K562 (cell line): ENCODE data around the gene SIGLEC6. TPM values are rescaled to one million over a fixed set of nuclear protein-coding genes. Genes with fewer than 3 reads are reported as not detected.

ENCODE experiments used
- ARNT ChIP-seq, 2 experiments: fragments of 450-650 bp; IDR thresholded peaks; 2 replicates each; pipeline ENCODE4 v1.6.1; 2016; ENCODE audit warnings: mild to moderate bottlenecking in 1 of 2
- ATF2 ChIP-seq: sonication (generic); formaldehyde crosslinking; IDR thresholded peaks from 2 replicates; pipeline ENCODE4 v1.8.1; 2022; ENCODE audit warnings: missing genetic modification reagents
- ELK1 ChIP-seq: sonication (generic); formaldehyde crosslinking; IDR thresholded peaks from 2 replicates; pipeline ENCODE4 v1.8.1; 2022; ENCODE audit warnings: missing genetic modification reagents
- FIP1L1 ChIP-seq: fragments of 200-400 bp; formaldehyde crosslinking; IDR thresholded peaks from 2 replicates; pipeline ENCODE4 v1.6.1; 2018; ENCODE audit warnings: mild to moderate bottlenecking, low read depth, low read length; ENCODE audit not compliant: poor library complexity, severe bottlenecking
- FOXJ3 ChIP-seq: sonication (generic); formaldehyde crosslinking; IDR thresholded peaks from 2 replicates; pipeline ENCODE4 v1.4.0; 2020; ENCODE audit warnings: mild to moderate bottlenecking, missing genetic modification reagents
- HBP1 ChIP-seq: fragments of 450-650 bp; formaldehyde crosslinking; IDR thresholded peaks from 2 replicates; pipeline ENCODE4 v1.4.0; 2022; ENCODE audit warnings: missing genetic modification characterization
- MCM2 ChIP-seq: fragments of 450-650 bp; IDR thresholded peaks from 2 replicates; pipeline ENCODE4 v1.6.1; 2017; ENCODE audit warnings: low read depth, mild to moderate bottlenecking
- MCM3 ChIP-seq: fragments of 450-650 bp; IDR thresholded peaks from 2 replicates; pipeline ENCODE4 v1.6.1; 2016
- PTBP1 ChIP-seq: fragments of 200-400 bp; formaldehyde crosslinking; IDR thresholded peaks from 2 replicates; pipeline ENCODE4 v1.6.1; 2017; ENCODE audit warnings: low read depth, low read length
- RBBP5 ChIP-seq: fragments of 200-600 bp; sonication (generic); IDR thresholded peaks from 2 replicates; pipeline ENCODE4 v1.6.1; 2012; ENCODE audit warnings: borderline replicate concordance, mild to moderate bottlenecking, low read length, control low read depth, inconsistent platforms; ENCODE audit not compliant: insufficient read depth, poor library complexity, severe bottlenecking
- RBM17 ChIP-seq: fragments of 200-400 bp; formaldehyde crosslinking; IDR thresholded peaks from 2 replicates; pipeline ENCODE4 v1.6.1; 2017; ENCODE audit warnings: low read depth, mild to moderate bottlenecking, low read length, borderline replicate concordance
- SFPQ ChIP-seq: fragments of 200-400 bp; formaldehyde crosslinking; IDR thresholded peaks from 2 replicates; pipeline ENCODE4 v1.6.1; 2017; ENCODE audit warnings: mild to moderate bottlenecking, low read depth, low read length, moderate library complexity
- SMAD3 ChIP-seq: fragments of 450-650 bp; formaldehyde crosslinking; conservative IDR thresholded peaks from 2 replicates; pipeline ENCODE4 v1.4.0; 2020; ENCODE audit warnings: mild to moderate bottlenecking
- THRB ChIP-seq: fragments of 450-650 bp; formaldehyde crosslinking; conservative IDR thresholded peaks from 2 replicates; pipeline ENCODE4 v1.4.0; 2022; ENCODE audit warnings: mild to moderate bottlenecking, missing genetic modification characterization
- USF2 ChIP-seq: sonication (generic); formaldehyde crosslinking; IDR thresholded peaks from 2 replicates; pipeline ENCODE4 v1.5.0; 2020; ENCODE audit warnings: missing genetic modification reagents
- ZFX ChIP-seq: sonication (generic); formaldehyde crosslinking; IDR thresholded peaks from 2 replicates; pipeline ENCODE4 v1.8.0; 2022; ENCODE audit warnings: mild to moderate bottlenecking, missing genetic modification reagents, moderate library complexity
- ZNF507 ChIP-seq: conservative IDR thresholded peaks from 2 replicates; pipeline ENCODE4 v1.6.1; 2017; ENCODE audit warnings: missing genetic modification characterization, missing compliant biosample characterization
- ZNF830 ChIP-seq: fragments of 250-450 bp; sonication (Bioruptor Pico); IDR thresholded peaks from 2 replicates; pipeline ENCODE4 v1.5.0; 2021; ENCODE audit warnings: mild to moderate bottlenecking
- polyA plus RNA-seq, 8 experiments: library from polyadenylated mRNA; depleted of rRNA in 4 of 8; stranded (reverse) in 5 of 8; unstranded in 3 of 8; fragments of >200 nt; fragmentation: Nextera tagmentation in 2 of 8; fragmentation: Illumina TruSeq in 1 of 8; extraction: Ambion mirVana in 2 of 8; extraction: Trizol in 1 of 8; gene quantifications; 2 replicates each; pipeline versions ENCODE4 v1.2.1 to v1.2.3, GENCODE V29; 2011 to 2014; ENCODE audit warnings: inconsistent platforms in 1 of 8, missing spikeins in 1 of 8
- total RNA-seq, 7 experiments: library from RNA; depleted of rRNA in 6 of 7; stranded (reverse); fragments of >200 nt in 6 of 7; fragmentation: Illumina TruSeq in 2 of 7; extraction: Trizol in 2 of 7; gene quantifications; 2 replicates each; pipeline versions ENCODE4 v1.2.1 to v1.2.3, GENCODE V29; 2011 to 2021; ENCODE audit warnings: low replicate concordance in 1 of 7

The SIGLEC6 gene
- total and polyA plus RNA-seq, 9 of the 15 experiments (the other 6 are each of a cell fraction or from before 2014, with no cell fraction given) = 0.03 to 17.5 (median 0.71) TPM

GRCh38 chr19:51547397-51548212 is 16.1 kb upstream of the SIGLEC6 start (continued):
- TF ChIP-seq HBP1 (no peak), ELK1 (CRISPR knock-in tag) (no peak), RBBP5 (no peak), RBM17 (no peak), MCM2 (no peak), USF2 (CRISPR knock-in tag) (no peak), SMAD3 (peak; percentile 80), ATF2 (CRISPR knock-in tag) (no peak), ARNT (IDR thresholded peaks at IDR 0.05) (peak; percentile 89 to 91; a peak in 3 of 4 replicates), SFPQ (no peak), PTBP1 (no peak), FIP1L1 (no peak), THRB (CRISPR knock-in tag) (no peak; the same call in 1 of the 2 replicates), ZFX (CRISPR knock-in tag) (peak; percentile 80), FOXJ3 (CRISPR knock-in tag) (no peak), ZNF830 (CRISPR knock-in tag) (peak; percentile 11; the same call in 1 of the 2 replicates), MCM3 (no peak), ZNF507 (tag) (no peak)
